Keratinocyte (primary cell): ENCODE results near the gene MAZ.

ENCODE experiments used
- CTCF ChIP-seq, 3 experiments: IDR thresholded peaks in 1 of 3; conservative IDR thresholded peaks in 1 of 3; optimal IDR thresholded peaks in 1 of 3; 2 replicates in 2 of 3; 3 replicates in 1 of 3; pipeline versions ENCODE3 to v1.5.1; 2011; ENCODE audit warnings: low read length in 3 of 3, mild to moderate bottlenecking in 3 of 3, moderate library complexity in 2 of 3, control low read depth in 1 of 3, inconsistent platforms in 1 of 3; ENCODE audit not compliant: insufficient read depth in 2 of 3; ENCODE audit errors: extremely low read depth in 1 of 3
- EZH2 ChIP-seq: IDR thresholded peaks from one replicate; pipeline ENCODE4 v1.6.1; 2012; ENCODE audit warnings: inconsistent platforms, mild to moderate bottlenecking, low read length, moderate library complexity

GRCh38 chr16:29815032-29815721 is 8.8 kb downstream of the MAZ start:
- no peak for TF ChIP-seq CTCF (optimal IDR thresholded peaks at IDR 0.05 in 1 of 3, IDR thresholded peaks at IDR 0.05 in 1 of 3, conservative IDR thresholded peaks at IDR 0.05 in 1 of 3; ENCODE audit: extremely low read depth in 1 of 3, insufficient read depth in 2 of 3, low read length in 3 of 3)
- TF ChIP-seq EZH2, result no peak
